ENCODE measurements around the gene BANP.
"Not testable (repeated sequence)": the region's sequence is repeated elsewhere in the genome, so short reads cannot be mapped to it uniquely, and the experiment has no call there.

The BANP gene

DNA sequence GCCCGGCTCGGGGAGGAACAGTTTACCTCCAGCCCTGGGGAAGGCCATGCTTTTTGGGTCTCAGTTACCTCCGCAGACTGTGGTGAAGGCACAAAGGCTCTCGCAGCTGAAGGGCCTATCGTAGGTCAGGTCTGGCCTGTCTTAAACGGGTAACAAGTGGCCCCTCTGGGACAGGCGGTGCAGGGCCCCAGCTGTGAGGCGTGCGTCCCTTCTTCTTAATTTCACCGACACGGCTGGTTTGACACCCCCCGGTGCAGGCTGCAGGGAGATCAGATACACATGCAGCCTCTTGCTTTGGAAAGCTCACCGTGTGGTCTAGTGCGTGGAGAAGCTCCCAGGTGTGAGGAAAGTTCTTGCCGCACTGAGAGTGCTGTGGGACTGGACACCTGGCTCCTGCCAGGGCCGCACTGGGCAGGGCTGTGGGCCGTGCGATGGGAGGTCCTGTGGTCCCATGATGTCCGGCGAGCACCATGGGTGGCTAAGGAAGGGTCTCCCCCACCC is 162.4 kb downstream of the BANP start:
- DNase-seq = no peak
- TF ChIP-seq, protein P1, sequence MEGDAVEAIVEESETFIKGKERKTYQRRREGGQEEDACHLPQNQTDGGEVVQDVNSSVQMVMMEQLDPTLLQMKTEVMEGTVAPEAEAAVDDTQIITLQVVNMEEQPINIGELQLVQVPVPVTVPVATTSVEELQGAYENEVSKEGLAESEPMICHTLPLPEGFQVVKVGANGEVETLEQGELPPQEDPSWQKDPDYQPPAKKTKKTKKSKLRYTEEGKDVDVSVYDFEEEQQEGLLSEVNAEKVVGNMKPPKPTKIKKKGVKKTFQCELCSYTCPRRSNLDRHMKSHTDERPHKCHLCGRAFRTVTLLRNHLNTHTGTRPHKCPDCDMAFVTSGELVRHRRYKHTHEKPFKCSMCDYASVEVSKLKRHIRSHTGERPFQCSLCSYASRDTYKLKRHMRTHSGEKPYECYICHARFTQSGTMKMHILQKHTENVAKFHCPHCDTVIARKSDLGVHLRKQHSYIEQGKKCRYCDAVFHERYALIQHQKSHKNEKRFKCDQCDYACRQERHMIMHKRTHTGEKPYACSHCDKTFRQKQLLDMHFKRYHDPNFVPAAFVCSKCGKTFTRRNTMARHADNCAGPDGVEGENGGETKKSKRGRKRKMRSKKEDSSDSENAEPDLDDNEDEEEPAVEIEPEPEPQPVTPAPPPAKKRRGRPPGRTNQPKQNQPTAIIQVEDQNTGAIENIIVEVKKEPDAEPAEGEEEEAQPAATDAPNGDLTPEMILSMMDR (IDR thresholded peaks at IDR 0.05; ENCODE audit: low read depth, low read length) = no peak
- no peaks in the 10 kb centered on the region for H3K9me3 ChIP-seq (ENCODE audit: severe bottlenecking)
- no peak overlapping the region for H3K4me3 ChIP-seq (ENCODE audit: low read depth, low read length)
- no peak overlapping the region for H3K27ac ChIP-seq
- no peaks in the 10 kb centered on the region for H3K36me3 ChIP-seq
- no peaks in the 10 kb centered on the region for H3K27me3 ChIP-seq (ENCODE audit: insufficient read depth, low read depth, severe bottlenecking)

DNA sequence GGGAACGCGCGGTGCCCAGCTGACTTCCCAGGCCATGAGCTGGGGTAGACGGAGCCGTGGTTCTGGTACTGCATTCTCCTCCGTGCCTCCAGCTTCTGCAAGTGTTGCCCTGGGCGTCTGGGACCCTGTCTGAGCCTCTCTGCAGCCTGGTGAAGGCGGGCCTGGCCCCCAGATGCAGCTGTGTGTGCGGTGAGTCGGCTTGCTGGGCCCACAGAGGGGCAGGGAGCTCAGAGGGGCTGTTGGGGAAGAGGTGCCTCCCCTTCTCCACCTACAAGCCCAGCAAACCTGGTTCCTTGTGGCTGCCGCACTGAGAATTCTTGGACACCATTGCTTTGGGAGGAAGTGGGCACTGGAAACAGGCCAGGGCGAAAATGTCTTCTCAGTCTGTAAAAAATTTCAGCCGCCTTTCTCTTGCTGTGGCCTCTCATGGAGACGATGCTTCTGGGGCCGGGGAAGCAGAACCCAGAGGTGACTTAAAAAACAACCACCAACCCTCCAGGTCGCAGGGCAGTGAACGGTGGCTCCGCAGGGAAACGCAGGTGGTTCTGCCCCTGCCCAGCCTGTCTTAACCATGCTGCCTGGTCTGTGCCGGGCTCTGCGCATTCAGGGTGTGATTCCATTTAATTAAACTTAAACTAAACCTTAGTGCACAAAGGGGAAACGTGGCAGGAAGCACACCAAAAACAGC is 163.5 kb downstream of the BANP start:
- H3K4me3 ChIP-seq (ENCODE audit: low read depth, low read length); H3K27ac ChIP-seq; H3K9me3 ChIP-seq (ENCODE audit: severe bottlenecking); DNase-seq; H3K36me3 ChIP-seq; H3K27me3 ChIP-seq (ENCODE audit: insufficient read depth, low read depth, severe bottlenecking): not testable (repeated sequence)

DNA sequence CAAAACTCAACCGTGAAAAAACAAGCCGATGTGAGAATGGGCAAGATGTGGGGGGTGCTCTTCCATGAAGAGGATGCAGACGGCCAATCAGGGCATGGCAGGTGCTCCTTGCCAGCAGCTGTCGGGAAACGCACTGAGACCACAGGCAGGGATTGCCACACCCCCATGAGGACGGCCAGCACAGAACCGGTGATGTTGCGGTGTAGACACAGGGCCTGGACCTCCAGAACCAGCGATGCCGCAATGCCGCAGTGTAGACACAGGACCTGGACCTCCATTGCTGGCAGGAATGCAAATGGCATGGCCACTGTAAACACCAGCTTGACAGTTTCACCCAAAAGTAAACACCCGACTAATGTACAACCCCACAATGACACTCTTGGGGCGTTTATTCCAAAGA is 164.9 kb downstream of the BANP start:
- Histone ChIP-seq H3K4me3 (ENCODE audit: low read depth, low read length) (no peak overlapping the region), H3K27ac (no peak overlapping the region), H3K27me3 (ENCODE audit: insufficient read depth, low read depth, severe bottlenecking) (no peaks in the 10 kb centered on the region), H3K36me3 (no peaks in the 10 kb centered on the region), H3K9me3 (ENCODE audit: severe bottlenecking) (no peaks in the 10 kb centered on the region)
- TF ChIP-seq, protein P1 (IDR thresholded peaks at IDR 0.05; ENCODE audit: low read depth, low read length) = no peak
- DNase-seq = no peak

DNA sequence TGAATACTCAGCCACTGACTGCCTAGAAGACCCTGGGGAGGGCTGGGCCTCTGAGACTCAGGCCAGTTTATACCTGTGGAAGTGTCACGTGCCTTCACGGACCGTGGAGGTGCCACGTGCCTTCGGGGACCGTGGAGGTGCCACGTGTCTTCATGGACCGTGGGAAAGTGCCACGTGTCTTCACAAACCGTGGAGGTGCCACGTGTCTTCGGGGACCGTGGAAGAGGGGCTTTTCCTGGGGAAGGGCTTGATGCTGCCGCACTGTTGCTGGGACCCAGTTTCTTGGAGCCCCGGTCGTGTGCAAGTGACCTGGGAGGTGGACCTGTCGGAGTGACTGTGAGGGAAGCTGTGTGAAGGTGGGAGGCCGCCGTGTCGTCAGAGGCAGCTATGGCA is 166.2 kb downstream of the BANP start:
- no peak overlapping the region for H3K4me3 ChIP-seq (ENCODE audit: low read depth, low read length)
- no peaks in the 10 kb centered on the region for H3K9me3 ChIP-seq (ENCODE audit: severe bottlenecking)
- no peak for DNase-seq
- TF ChIP-seq, protein P1 (IDR thresholded peaks at IDR 0.05; ENCODE audit: low read depth, low read length) = no peak
- H3K27me3 ChIP-seq (ENCODE audit: insufficient read depth, low read depth, severe bottlenecking) = no peaks in the 10 kb centered on the region
- H3K27ac ChIP-seq = no peak overlapping the region
- no peaks in the 10 kb centered on the region for H3K36me3 ChIP-seq

DNA sequence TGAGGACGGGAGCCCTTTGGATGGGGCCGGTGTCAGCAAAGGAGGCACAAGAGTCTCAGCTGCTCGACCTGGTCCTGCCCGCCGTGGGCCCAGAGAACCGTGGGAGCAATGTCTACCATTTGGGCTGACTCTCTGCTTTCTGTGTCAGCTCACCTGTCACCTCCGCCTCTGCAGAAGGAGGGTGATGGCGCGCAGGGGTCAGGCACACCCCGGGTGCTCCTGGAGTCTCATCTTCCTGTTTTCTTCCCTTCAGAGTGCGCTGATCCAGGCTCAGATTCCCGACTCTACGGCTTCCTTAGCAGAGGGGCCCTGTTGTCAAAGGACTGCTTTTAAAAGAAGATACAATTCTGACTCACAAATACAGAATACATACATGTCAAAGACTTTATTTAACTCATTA is 167.1 kb downstream of the BANP start:
- H3K27me3 ChIP-seq (ENCODE audit: insufficient read depth, low read depth, severe bottlenecking) = no peaks in the 10 kb centered on the region
- no peak overlapping the region for H3K4me3 ChIP-seq (ENCODE audit: low read depth, low read length)
- no peak for DNase-seq
- H3K36me3 ChIP-seq = no peaks in the 10 kb centered on the region
- H3K9me3 ChIP-seq (ENCODE audit: severe bottlenecking) = no peaks in the 10 kb centered on the region
- H3K27ac ChIP-seq = no peak overlapping the region
- TF ChIP-seq, protein P1 (IDR thresholded peaks at IDR 0.05; ENCODE audit: low read depth, low read length) = no peak

DNA sequence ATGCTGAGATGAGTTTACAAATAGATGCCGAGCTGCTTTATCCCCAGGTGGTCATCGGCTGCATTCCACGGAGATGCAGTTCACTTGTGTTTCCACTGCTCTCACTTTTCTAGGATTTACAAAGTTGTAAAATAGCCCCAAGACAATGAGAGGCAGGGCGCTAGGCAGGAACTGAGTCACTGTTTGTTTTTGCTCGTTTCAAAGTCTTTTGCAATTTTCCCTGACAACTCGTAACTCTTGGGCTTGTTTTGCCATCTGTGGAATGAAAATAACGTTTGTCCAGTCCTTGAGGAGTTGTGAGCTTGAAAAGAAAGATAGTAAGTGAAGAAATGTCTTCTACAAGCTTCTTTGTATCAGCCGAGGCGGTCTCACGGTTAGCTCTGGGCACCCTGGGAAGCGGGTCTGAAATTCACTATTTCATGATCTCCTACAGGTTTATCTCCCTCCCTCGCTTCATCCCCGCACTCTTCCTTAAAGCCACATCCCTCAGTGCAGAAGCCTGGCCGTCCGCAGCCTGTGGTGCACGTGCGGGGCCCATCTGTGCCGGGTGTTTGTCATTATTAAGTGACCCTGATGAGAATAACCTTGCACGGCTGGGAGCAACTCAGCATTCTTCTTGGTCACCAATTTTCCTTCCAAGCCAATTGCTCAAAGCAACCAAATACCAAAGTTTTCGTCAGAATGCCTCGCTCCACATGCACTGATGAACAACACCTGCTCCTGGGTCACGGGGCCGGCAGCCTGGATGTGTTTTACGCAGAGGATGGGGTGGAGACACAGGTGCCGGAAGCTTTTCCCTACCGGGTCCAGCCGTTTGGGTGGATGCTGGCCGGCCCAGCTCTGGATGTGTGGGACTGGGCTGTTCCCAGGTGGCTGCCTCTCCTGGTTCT is 167.9 kb downstream of the BANP start:
- not testable (repeated sequence) for DNase-seq; H3K9me3 ChIP-seq (ENCODE audit: severe bottlenecking); H3K27me3 ChIP-seq (ENCODE audit: insufficient read depth, low read depth, severe bottlenecking); H3K27ac ChIP-seq; H3K36me3 ChIP-seq; H3K4me3 ChIP-seq (ENCODE audit: low read depth, low read length)

DNA sequence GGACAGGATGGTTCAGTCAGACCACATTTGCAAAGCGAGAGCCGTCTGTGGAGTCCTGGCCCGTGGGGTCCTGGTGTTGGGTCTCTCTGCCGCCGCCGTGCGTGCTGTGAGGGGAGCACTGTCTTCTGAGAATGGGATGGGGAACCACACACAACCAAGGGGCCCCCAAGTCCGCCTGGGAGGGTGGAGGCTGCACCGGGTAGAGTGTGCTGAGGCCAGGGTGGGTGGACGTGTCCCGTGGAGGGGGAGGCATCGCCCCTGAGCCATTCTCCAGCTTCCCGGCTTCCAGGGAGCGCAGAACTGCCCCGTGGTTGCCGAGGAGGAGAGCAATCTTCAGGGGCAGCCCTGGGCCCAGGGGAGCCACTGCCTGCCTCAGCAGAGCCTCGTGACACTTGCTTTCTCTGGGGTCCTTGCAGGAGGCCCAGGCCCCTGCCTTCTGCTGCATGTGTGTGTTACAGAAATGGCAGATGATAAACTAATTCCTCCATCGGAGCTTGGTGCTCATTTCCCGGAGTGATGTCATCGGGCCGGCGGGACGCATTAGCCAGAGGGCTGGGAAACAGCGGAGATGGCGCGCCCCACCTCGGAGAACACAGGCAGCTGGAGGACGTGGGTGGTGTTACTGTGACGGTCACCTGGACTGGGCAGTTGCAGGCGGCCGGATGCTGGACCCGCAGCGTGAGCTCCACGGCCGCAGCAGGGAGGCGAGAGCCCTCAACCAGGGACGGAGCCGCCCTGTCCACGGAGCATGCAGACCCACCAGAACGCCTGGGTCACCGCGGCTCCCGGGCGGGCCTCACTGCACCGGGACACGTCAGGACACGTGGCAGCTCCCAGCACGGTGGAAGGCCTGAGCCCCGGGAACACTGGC is 168.9 kb downstream of the BANP start:
- not testable (repeated sequence) for H3K9me3 ChIP-seq (ENCODE audit: severe bottlenecking); H3K36me3 ChIP-seq; H3K27ac ChIP-seq

More for the DNA sequence above, 168.9 kb downstream of the BANP start:
- H3K4me3 ChIP-seq (ENCODE audit: low read depth, low read length); H3K27me3 ChIP-seq (ENCODE audit: insufficient read depth, low read depth, severe bottlenecking); DNase-seq: not testable (repeated sequence)
